ENCODE results near the gene PRKCB. TPM values are rescaled to one million over a fixed set of nuclear protein-coding genes. Genes with fewer than 3 reads are reported as not detected.

The PRKCB gene
- total and polyA plus RNA-seq, 8 donors = 13.5 to 74.3 (median 57.0) TPM

Small RNA genes within 50 kb of the gene (microRNA-seq; reads per million reads assigned to microRNA genes)
- 0 to 0.17 reads per million in 2 donors for gene MIR1273H

Other genes starting within 250 kb of the PRKCB start
- 10 to 100 TPM; 65.4 to 78.7 TPM for gene NDUFAB1, start 239.7 kb upstream of the PRKCB start, total RNA-seq
- 10 to 100 TPM; 64.9 to 77.8 (median 71.1) TPM for gene NDUFAB1, start 239.7 kb upstream of the PRKCB start, polyA plus RNA-seq (ENCODE audit: insufficient read length in 6 of 6)
- gene PALB2, start 194.7 kb upstream of the PRKCB start, total RNA-seq = 10 to 100 TPM; 10.3 to 13.7 TPM
- gene PALB2, start 194.7 kb upstream of the PRKCB start, polyA plus RNA-seq (ENCODE audit: insufficient read length in 6 of 6) = 10 to 100 TPM; 14.4 to 20.4 (median 16.5) TPM
- 10 to 100 TPM; 55.4 to 61.4 TPM for gene DCTN5, start 194.5 kb upstream of the PRKCB start, total RNA-seq
- gene DCTN5, start 194.5 kb upstream of the PRKCB start, polyA plus RNA-seq (ENCODE audit: insufficient read length in 6 of 6) = 10 to 100 TPM; 55.1 to 66.4 (median 61.2) TPM
- 1 to 10 TPM; 3.0 to 8.0 TPM for gene PLK1, start 157.1 kb upstream of the PRKCB start, total RNA-seq
- gene PLK1, start 157.1 kb upstream of the PRKCB start, polyA plus RNA-seq (ENCODE audit: insufficient read length in 6 of 6) = 10 to 100 TPM; 18.6 to 52.5 (median 23.4) TPM
- under 1 TPM in 1 of 2 donors, not detected in 1; 0.84 TPM for gene ERN2, start 122.8 kb upstream of the PRKCB start, total RNA-seq
- under 1 TPM; 0.10 to 0.35 (median 0.18) TPM for gene ERN2, start 122.8 kb upstream of the PRKCB start, polyA plus RNA-seq (ENCODE audit: insufficient read length in 6 of 6)
- under 1 TPM in 1 of 2 donors, not detected in 1; 0.29 TPM for gene CHP2, start 81.0 kb upstream of the PRKCB start, total RNA-seq
- gene CHP2, start 81.0 kb upstream of the PRKCB start, polyA plus RNA-seq (ENCODE audit: insufficient read length in 6 of 6) = under 1 TPM; 0.10 to 0.35 (median 0.18) TPM